ENCODE measurements around the gene ZNF311.
A peak's percentile ranks its signal among the peaks of the same experiment; 100 is the strongest.

The ZNF311 gene

GRCh38 chr6:29005183-29005885 is at the start of gene ZNF311:
Gene ZNF311 (minus strand): TSS chr6:29005315. CDS start chr6:29003954, 1,361 bp downstream.
- Histone ChIP-seq H3K27ac (ENCODE audit: poor library complexity, severe bottlenecking) (peak within 1 kb of the TSS; percentile 45), H3K36me3 (ENCODE audit: low read depth) (peaks cover 15% of the 10 kb centered on the region), H3K4me3 (ENCODE audit: severe bottlenecking) (peak within 1 kb of the TSS; percentile 71), H3K4me1 (ENCODE audit: insufficient read depth, poor library complexity, severe bottlenecking) (peaks cover 7% of the 10 kb centered on the region), H3K9me3 (ENCODE audit: severe bottlenecking) (no peaks in the 10 kb centered on the region), H3K27me3 (ENCODE audit: insufficient read depth, poor library complexity, severe bottlenecking) (no peaks in the 10 kb centered on the region)
- no peak for DNase-seq (ENCODE audit: low spot score)
- TF ChIP-seq CTCF (IDR thresholded peaks at IDR 0.05; ENCODE audit: poor library complexity, severe bottlenecking): no peak
- peak; percentile 100 for ATAC-seq (ENCODE audit: low read depth)

GRCh38 chr6:29051680-29052079 is 46.6 kb upstream of the ZNF311 start:
- no peak overlapping the region for H3K4me3 ChIP-seq (ENCODE audit: severe bottlenecking)
- H3K27ac ChIP-seq (ENCODE audit: poor library complexity, severe bottlenecking): no peak overlapping the region
- H3K36me3 ChIP-seq (ENCODE audit: low read depth): no peaks in the 10 kb centered on the region
- H3K4me1 ChIP-seq (ENCODE audit: insufficient read depth, poor library complexity, severe bottlenecking): no peaks in the 10 kb centered on the region
- DNase-seq (ENCODE audit: low spot score): no peak
- H3K27me3 ChIP-seq (ENCODE audit: insufficient read depth, poor library complexity, severe bottlenecking): peaks cover 25% of the 10 kb centered on the region
- ATAC-seq (ENCODE audit: low read depth): no peak
- no peaks in the 10 kb centered on the region for H3K9me3 ChIP-seq (ENCODE audit: severe bottlenecking)
- TF ChIP-seq CTCF (IDR thresholded peaks at IDR 0.05; ENCODE audit: poor library complexity, severe bottlenecking): no peak

GRCh38 chr6:29045075-29045474 is 40.0 kb upstream of the ZNF311 start, which contains the start of gene OR2W1:
Gene OR2W1 (minus strand): TSS chr6:29045175. CDS start chr6:29045175, 0 bp downstream.
- Histone ChIP-seq H3K4me3 (ENCODE audit: severe bottlenecking) (no peak within 1 kb of the TSS), H3K4me1 (ENCODE audit: insufficient read depth, poor library complexity, severe bottlenecking) (no peaks in the 10 kb centered on the region), H3K27me3 (ENCODE audit: insufficient read depth, poor library complexity, severe bottlenecking) (peaks cover 24% of the 10 kb centered on the region), H3K27ac (ENCODE audit: poor library complexity, severe bottlenecking) (no peak within 1 kb of the TSS), H3K9me3 (ENCODE audit: severe bottlenecking) (no peaks in the 10 kb centered on the region), H3K36me3 (ENCODE audit: low read depth) (no peaks in the 10 kb centered on the region)
- no peak for TF ChIP-seq CTCF (IDR thresholded peaks at IDR 0.05; ENCODE audit: poor library complexity, severe bottlenecking)
- DNase-seq (ENCODE audit: low spot score): no peak
- ATAC-seq (ENCODE audit: low read depth): no peak

- DNase-seq (ENCODE audit: low spot score): no peak
- Histone ChIP-seq H3K27ac (ENCODE audit: poor library complexity, severe bottlenecking) (no peak overlapping the region), H3K4me1 (ENCODE audit: insufficient read depth, poor library complexity, severe bottlenecking) (no peaks in the 10 kb centered on the region), H3K4me3 (ENCODE audit: severe bottlenecking) (no peak overlapping the region), H3K9me3 (ENCODE audit: severe bottlenecking) (no peaks in the 10 kb centered on the region), H3K36me3 (ENCODE audit: low read depth) (no peaks in the 10 kb centered on the region), H3K27me3 (ENCODE audit: insufficient read depth, poor library complexity, severe bottlenecking) (no peaks in the 10 kb centered on the region)
- TF ChIP-seq CTCF (IDR thresholded peaks at IDR 0.05; ENCODE audit: poor library complexity, severe bottlenecking): no peak
- no peak for ATAC-seq (ENCODE audit: low read depth)
Observed at GRCh38 chr6:29035951-29036350, 30.8 kb upstream of the ZNF311 start.

- no peak overlapping the region for H3K4me3 ChIP-seq (ENCODE audit: severe bottlenecking)
- DNase-seq (ENCODE audit: low spot score): no peak
- no peak overlapping the region for H3K27ac ChIP-seq (ENCODE audit: poor library complexity, severe bottlenecking)
- no peaks in the 10 kb centered on the region for H3K9me3 ChIP-seq (ENCODE audit: severe bottlenecking)
- no peak for TF ChIP-seq CTCF (IDR thresholded peaks at IDR 0.05; ENCODE audit: poor library complexity, severe bottlenecking)
- ATAC-seq (ENCODE audit: low read depth): no peak
- H3K36me3 ChIP-seq (ENCODE audit: low read depth): no peaks in the 10 kb centered on the region
- no peaks in the 10 kb centered on the region for H3K4me1 ChIP-seq (ENCODE audit: insufficient read depth, poor library complexity, severe bottlenecking)
- peaks cover 3% of the 10 kb centered on the region for H3K27me3 ChIP-seq (ENCODE audit: insufficient read depth, poor library complexity, severe bottlenecking)
Observed at GRCh38 chr6:29028821-29029220, 23.7 kb upstream of the ZNF311 start.

Data from RWPE2 (cell line).